ENCODE data around the gene FILIP1L. TPM values are rescaled to one million over a fixed set of nuclear protein-coding genes. Genes with fewer than 3 reads are reported as not detected.
A peak's percentile ranks its signal among the peaks of the same experiment; 100 is the strongest.

Gene FILIP1L
- total and polyA plus RNA-seq, 2 of the 4 experiments (the other 2 are of a cell fraction) = 11.5 to 19.9 TPM

DNA sequence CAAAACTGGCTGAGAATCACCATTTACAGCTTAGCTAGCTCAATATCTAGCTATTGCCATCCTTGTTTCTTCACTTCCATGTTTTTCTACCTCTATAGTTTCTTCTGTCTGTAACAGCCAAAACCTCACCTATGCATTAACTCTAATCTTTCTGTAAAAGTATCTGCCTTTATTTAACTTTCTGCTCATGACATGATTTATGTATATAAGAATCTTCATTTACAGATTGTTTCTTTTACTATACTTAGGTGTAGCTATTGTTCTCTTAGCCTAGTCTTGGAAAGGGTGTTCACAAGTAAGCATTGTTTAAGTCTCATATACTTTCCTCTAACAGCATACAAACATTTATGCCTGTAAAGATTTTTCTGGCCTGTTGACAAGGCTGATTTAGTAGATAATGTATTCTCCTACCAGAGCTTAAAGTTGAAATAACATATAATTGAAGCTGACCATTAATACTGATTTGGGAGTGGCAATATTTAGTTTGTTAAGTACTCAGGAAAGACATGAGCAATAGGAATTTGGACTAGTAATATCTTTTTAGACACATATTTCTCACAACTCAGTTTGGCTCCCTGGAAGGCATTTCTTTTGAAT lies 9.4 kb downstream of the FILIP1L start:
- Histone ChIP-seq H3K36me3 (ENCODE audit: control insufficient read depth, insufficient read depth, low read length) (no peaks in the 10 kb centered on the region), H2AFZ (replicated peaks; ENCODE audit: low read length, poor library complexity) (no peak overlapping the region), H3K9ac (ENCODE audit: low read depth, low read length) (no peak overlapping the region), H2BK120ac (ENCODE audit: low read depth, low read length) (peak overlapping the region; percentile 89), H4K8ac (ENCODE audit: low read depth in 2 of 2, low read length in 2 of 2) (peak overlapping the region; percentile 27 to 83; a peak in 2 of 4 replicates), H3K4me3 (ENCODE audit: insufficient read depth, low read depth, low read length) (no peak overlapping the region), H3K14ac (replicated peaks; ENCODE audit: low read depth, low read length) (peak overlapping the region; percentile 64; the same call in 1 of the 2 replicates), H3K9me3 (ENCODE audit: control insufficient read depth, insufficient read depth, low read length) (no peaks in the 10 kb centered on the region), H3K27ac (ENCODE audit: insufficient read depth, low read length) (peak overlapping the region; percentile 93; the same call in 1 of the 2 replicates), H3K27me3 (ENCODE audit: control insufficient read depth, insufficient read depth, low read length) (no peaks in the 10 kb centered on the region), H4K5ac (ENCODE audit: low read depth, low read length) (peak overlapping the region; percentile 66), H2BK15ac (ENCODE audit: low read depth, low read length) (peak overlapping the region; percentile 1; the same call in 1 of the 3 replicates), H3K4me1 (ENCODE audit: control insufficient read depth, insufficient read depth, low read length) (peaks cover 30% of the 10 kb centered on the region), H2BK5ac (ENCODE audit: low read depth, low read length, poor library complexity, severe bottlenecking) (peak overlapping the region; percentile 89), H3K4ac (ENCODE audit: low read depth, low read length) (peak overlapping the region; percentile 89; the same call in 1 of the 2 replicates), H3K4me2 (ENCODE audit: low read depth, low read length) (no peak overlapping the region), H3K79me1 (ENCODE audit: low read depth in 1 of 2, low read length in 2 of 2) (no peaks in the 10 kb centered on the region), H3K23ac (ENCODE audit: low read depth, low read length) (peak overlapping the region; percentile 89), H3K9me1 (ENCODE audit: insufficient read depth, low read length) (peaks cover 10% of the 10 kb centered on the region), H3K56ac (ENCODE audit: extremely low read depth, insufficient read depth, low read length) (peak overlapping the region; percentile 20; the same call in 1 of the 2 replicates), H2BK20ac (ENCODE audit: low read depth, low read length) (peak overlapping the region; percentile 93), H4K91ac (ENCODE audit: insufficient read depth, low read depth, low read length) (peak overlapping the region; percentile 67), H3K18ac (ENCODE audit: low read depth, low read length) (peak overlapping the region; percentile 93), H2AK5ac (ENCODE audit: low read depth, low read length) (no peak overlapping the region; the same call in 1 of the 2 replicates), H4K20me1 (ENCODE audit: insufficient read depth, low read length) (peaks cover 3% of the 10 kb centered on the region; the same call in 1 of the 2 replicates), H2AK9ac (replicated peaks; ENCODE audit: low read depth, low read length, poor library complexity) (no peak overlapping the region)
- in situ Hi-C loops (cut with MboI; ENCODE audit: low sequenced_read_pairs) = no loop called here
- ChIA-PET POLR2A (ENCODE audit: unreplicated experiment) (no interaction called here), CTCF (interaction anchor here (1.1 to 1.3 kb wide), 3 partner anchors 9 to 149 kb away, joined by 3 to 6 read pairs (median 5); partner anchors contain the start of gene FILIP1L)
- dilution Hi-C loops (cut with HindIII; ENCODE audit: low sequenced_read_pairs, unreplicated experiment) = no loop called here
- DNase-seq = no peak
- no peak for TF ChIP-seq MAZ (IDR thresholded peaks at IDR 0.05; ENCODE audit: borderline replicate concordance, low read depth, low read length)
- no peak for TF ChIP-seq RAD21 (IDR thresholded peaks at IDR 0.05; ENCODE audit: low read length)
- TF ChIP-seq, protein P1, sequence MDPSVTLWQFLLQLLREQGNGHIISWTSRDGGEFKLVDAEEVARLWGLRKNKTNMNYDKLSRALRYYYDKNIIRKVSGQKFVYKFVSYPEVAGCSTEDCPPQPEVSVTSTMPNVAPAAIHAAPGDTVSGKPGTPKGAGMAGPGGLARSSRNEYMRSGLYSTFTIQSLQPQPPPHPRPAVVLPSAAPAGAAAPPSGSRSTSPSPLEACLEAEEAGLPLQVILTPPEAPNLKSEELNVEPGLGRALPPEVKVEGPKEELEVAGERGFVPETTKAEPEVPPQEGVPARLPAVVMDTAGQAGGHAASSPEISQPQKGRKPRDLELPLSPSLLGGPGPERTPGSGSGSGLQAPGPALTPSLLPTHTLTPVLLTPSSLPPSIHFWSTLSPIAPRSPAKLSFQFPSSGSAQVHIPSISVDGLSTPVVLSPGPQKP (IDR thresholded peaks at IDR 0.05; ENCODE audit: borderline replicate concordance, low read depth, low read length) = no peak
- no peak for TF ChIP-seq RFX5 (IDR thresholded peaks at IDR 0.05; ENCODE audit: low read depth, low read length)
- TF ChIP-seq, protein P2, sequence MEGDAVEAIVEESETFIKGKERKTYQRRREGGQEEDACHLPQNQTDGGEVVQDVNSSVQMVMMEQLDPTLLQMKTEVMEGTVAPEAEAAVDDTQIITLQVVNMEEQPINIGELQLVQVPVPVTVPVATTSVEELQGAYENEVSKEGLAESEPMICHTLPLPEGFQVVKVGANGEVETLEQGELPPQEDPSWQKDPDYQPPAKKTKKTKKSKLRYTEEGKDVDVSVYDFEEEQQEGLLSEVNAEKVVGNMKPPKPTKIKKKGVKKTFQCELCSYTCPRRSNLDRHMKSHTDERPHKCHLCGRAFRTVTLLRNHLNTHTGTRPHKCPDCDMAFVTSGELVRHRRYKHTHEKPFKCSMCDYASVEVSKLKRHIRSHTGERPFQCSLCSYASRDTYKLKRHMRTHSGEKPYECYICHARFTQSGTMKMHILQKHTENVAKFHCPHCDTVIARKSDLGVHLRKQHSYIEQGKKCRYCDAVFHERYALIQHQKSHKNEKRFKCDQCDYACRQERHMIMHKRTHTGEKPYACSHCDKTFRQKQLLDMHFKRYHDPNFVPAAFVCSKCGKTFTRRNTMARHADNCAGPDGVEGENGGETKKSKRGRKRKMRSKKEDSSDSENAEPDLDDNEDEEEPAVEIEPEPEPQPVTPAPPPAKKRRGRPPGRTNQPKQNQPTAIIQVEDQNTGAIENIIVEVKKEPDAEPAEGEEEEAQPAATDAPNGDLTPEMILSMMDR (conservative IDR thresholded peaks at IDR 0.05; ENCODE audit: low read depth, low read length) = no peak
- no peak for TF ChIP-seq RCOR1 (IDR thresholded peaks at IDR 0.05; ENCODE audit: insufficient replicate concordance, low read length)
- no peak for TF ChIP-seq CEBPB (IDR thresholded peaks at IDR 0.05; ENCODE audit: low read depth, low read length)
- no peak for TF ChIP-seq CHD1 (IDR thresholded peaks at IDR 0.05; ENCODE audit: low read depth, low read length)
- TF ChIP-seq MXI1 (IDR thresholded peaks at IDR 0.05; ENCODE audit: borderline replicate concordance, low read depth, low read length) = no peak
- no peak for TF ChIP-seq MAFK (IDR thresholded peaks at IDR 0.05; ENCODE audit: low read depth, low read length)
- TF ChIP-seq, protein P3, sequence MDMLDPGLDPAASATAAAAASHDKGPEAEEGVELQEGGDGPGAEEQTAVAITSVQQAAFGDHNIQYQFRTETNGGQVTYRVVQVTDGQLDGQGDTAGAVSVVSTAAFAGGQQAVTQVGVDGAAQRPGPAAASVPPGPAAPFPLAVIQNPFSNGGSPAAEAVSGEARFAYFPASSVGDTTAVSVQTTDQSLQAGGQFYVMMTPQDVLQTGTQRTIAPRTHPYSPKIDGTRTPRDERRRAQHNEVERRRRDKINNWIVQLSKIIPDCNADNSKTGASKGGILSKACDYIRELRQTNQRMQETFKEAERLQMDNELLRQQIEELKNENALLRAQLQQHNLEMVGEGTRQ (IDR thresholded peaks at IDR 0.05; ENCODE audit: low read depth, low read length) = no peak
- no peak for TF ChIP-seq SMC3 (IDR thresholded peaks at IDR 0.05; ENCODE audit: low read depth, low read length)
- TF ChIP-seq POLR2A (IDR thresholded peaks at IDR 0.05; ENCODE audit: low read depth, low read length) = no peak
- TF ChIP-seq FOS (IDR thresholded peaks at IDR 0.05; ENCODE audit: low read depth, low read length) = no peak
- no peak for TF ChIP-seq BHLHE40 (IDR thresholded peaks at IDR 0.05; ENCODE audit: low read depth, low read length)
- ATAC-seq (ENCODE audit: low read depth) = no peak
- BruUV-seq (replicated peaks) = no TSS peak
- intact Hi-C loops (cut with micrococcal nuclease) = no loop called here

Data from IMR-90 (cell line).